ENCODE measurements around the gene RXRA. TPM values are rescaled to one million over a fixed set of nuclear protein-coding genes. Genes with fewer than 3 reads are reported as not detected.
"Not testable (repeated sequence)": the region's sequence is repeated elsewhere in the genome, so short reads cannot be mapped to it uniquely, and the experiment has no call there.

RXRA gene
- total and polyA plus RNA-seq, 2 of the 4 experiments (the other 2 are of a cell fraction) = 7.5 to 17.9 TPM

DNA sequence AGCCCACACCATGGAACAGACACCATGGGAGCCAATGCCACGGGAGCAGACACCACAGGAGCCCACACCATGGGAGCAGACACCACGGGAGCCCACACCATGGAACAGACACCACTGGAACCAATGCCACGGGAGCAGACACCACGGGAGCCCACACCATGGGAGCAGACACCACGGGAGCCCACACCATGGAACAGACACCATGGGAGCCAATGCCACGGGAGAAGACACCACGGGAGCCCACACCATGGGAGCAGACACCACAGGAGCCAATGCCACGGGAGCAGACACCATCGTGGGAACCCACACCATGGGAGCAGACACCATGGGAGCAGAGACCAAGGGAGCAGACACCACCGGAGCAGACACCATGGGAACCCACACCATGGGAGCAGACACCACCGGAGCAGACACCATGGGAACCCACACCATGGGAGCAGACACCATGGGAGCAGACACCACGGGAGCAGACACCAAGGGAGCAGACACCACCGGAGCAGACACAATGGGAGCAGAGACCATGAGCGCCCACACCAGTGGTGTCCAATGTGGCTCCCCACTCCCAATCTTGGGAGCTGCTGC is 17.5 kb upstream of the RXRA start:
- peaks cover 13% of the 10 kb centered on the region for H3K9me3 ChIP-seq (ENCODE audit: control insufficient read depth, insufficient read depth, low read length)
- BruUV-seq (replicated peaks); H2AK5ac ChIP-seq (ENCODE audit: low read depth, low read length); H3K4me2 ChIP-seq (ENCODE audit: low read depth, low read length); H2BK120ac ChIP-seq (ENCODE audit: low read depth, low read length); H3K4ac ChIP-seq (ENCODE audit: low read depth, low read length); H3K27ac ChIP-seq (ENCODE audit: insufficient read depth, low read length); in situ Hi-C loops (cut with MboI; ENCODE audit: low sequenced_read_pairs); H3K4me3 ChIP-seq (ENCODE audit: insufficient read depth, low read depth, low read length); H2AFZ ChIP-seq (replicated peaks; ENCODE audit: low read length, poor library complexity); H3K56ac ChIP-seq (ENCODE audit: extremely low read depth, insufficient read depth, low read length); CTCF ChIA-PET; H2BK5ac ChIP-seq (ENCODE audit: low read depth, low read length, poor library complexity, severe bottlenecking); H2AK9ac ChIP-seq (replicated peaks; ENCODE audit: low read depth, low read length, poor library complexity); H2BK15ac ChIP-seq (ENCODE audit: low read depth, low read length); POLR2A ChIA-PET (ENCODE audit: unreplicated experiment); H3K79me1 ChIP-seq (ENCODE audit: low read depth in 1 of 2, low read length in 2 of 2); H4K5ac ChIP-seq (ENCODE audit: low read depth, low read length); H2BK20ac ChIP-seq (ENCODE audit: low read depth, low read length); ATAC-seq (ENCODE audit: low read depth); H3K9me1 ChIP-seq (ENCODE audit: insufficient read depth, low read length); H3K23ac ChIP-seq (ENCODE audit: low read depth, low read length); H3K18ac ChIP-seq (ENCODE audit: low read depth, low read length); H3K36me3 ChIP-seq (ENCODE audit: control insufficient read depth, insufficient read depth, low read length); DNase-seq; intact Hi-C loops (cut with micrococcal nuclease); dilution Hi-C loops (cut with HindIII; ENCODE audit: low sequenced_read_pairs, unreplicated experiment); H4K20me1 ChIP-seq (ENCODE audit: insufficient read depth, low read length); H3K4me1 ChIP-seq (ENCODE audit: control insufficient read depth, insufficient read depth, low read length); H3K14ac ChIP-seq (replicated peaks; ENCODE audit: low read depth, low read length); H4K8ac ChIP-seq (ENCODE audit: low read depth in 2 of 2, low read length in 2 of 2); H3K9ac ChIP-seq (ENCODE audit: low read depth, low read length); H4K91ac ChIP-seq (ENCODE audit: insufficient read depth, low read depth, low read length): not testable (repeated sequence)
- peaks cover 28% of the 10 kb centered on the region for H3K27me3 ChIP-seq (ENCODE audit: control insufficient read depth, insufficient read depth, low read length)
- 74% methylated on average over 11 of the region's 14 CpGs; no CpG with 5 or more reads in 1 of the 2 experiments for WGBS, 2 experiments (ENCODE audit: extremely low coverage in 2 of 2, insufficient read length in 1 of 2)
